ENCODE measurements around the gene CD99. TPM values are rescaled to one million over a fixed set of nuclear protein-coding genes. Genes with fewer than 3 reads are reported as not detected.

CD99 gene
- total RNA-seq, 2 donors from 2014 or later = 164 to 191 TPM

- ATAC-seq (no peak), DNase-seq (no peak)
- intact Hi-C loops (cut with DNase I, micrococcal nuclease) = no loop called here
Measured at GRCh38 chrX:2782778-2783177, 91.7 kb downstream of the CD99 start.

GRCh38 chrX:2784026-2784425, 92.9 kb downstream of the CD99 start:
- intact Hi-C loops (cut with DNase I, micrococcal nuclease) = no loop called here
- no peak for DNase-seq
- ATAC-seq = no peak

- intact Hi-C loops (cut with DNase I, micrococcal nuclease) = no loop called here
- DNase-seq = no peak
- ATAC-seq = no peak
Measured at GRCh38 chrX:2785538-2785937, 94.4 kb downstream of the CD99 start.

GRCh38 chrX:2788980-2789379, 97.9 kb downstream of the CD99 start:
- ATAC-seq (no peak), DNase-seq (no peak)
- intact Hi-C loops (cut with DNase I, micrococcal nuclease) = no loop called here

GRCh38 chrX:2789569-2789968, 98.5 kb downstream of the CD99 start:
- no peak for ATAC-seq
- DNase-seq = no peak
- intact Hi-C loops (cut with DNase I, micrococcal nuclease) = no loop called here

Other genes starting within 250 kb of the CD99 start
- 10 to 100 TPM; 32.2 to 38.1 TPM for gene DHRSX, start 190.3 kb upstream of the CD99 start, total RNA-seq
- 10 to 100 TPM; 41.5 to 56.3 TPM for gene ZBED1, start 190.3 kb upstream of the CD99 start, total RNA-seq
- gene XG, start 60.7 kb downstream of the CD99 start, total RNA-seq = under 1 TPM in 1 of 2 donors, not detected in 1; 0.11 TPM
- gene GYG2, start 137.6 kb downstream of the CD99 start, total RNA-seq = 10 to 100 TPM; 11.3 to 23.4 TPM
- gene ARSD, start 238.0 kb downstream of the CD99 start, total RNA-seq = 100 to 1,000 TPM in 1 of 2 donors, 10 to 100 TPM in 1; 93.1 to 104 TPM